Panc1 (cell line): ENCODE measurements around the gene MIXL1. TPM values are rescaled to one million over a fixed set of nuclear protein-coding genes. Genes with fewer than 3 reads are reported as not detected.

Source experiments
- ATAC-seq: fragments of 200-7000 bp; cut with Tn5 transposase; 2 replicates; pipeline ENCODE4 v1.9.1; 2020; ENCODE audit warnings: mild to moderate bottlenecking, moderate library complexity
- BruUV-seq: library from RNA; stranded (reverse); fragments of 400-500 nt; replicated peaks from 2 replicates; lab custom pipeline; 2021; lab: Mats Ljungman, UMichigan
- CTCF ChIA-PET: fragments of 300-600 bp; sonication (Branson Sonifier 250); formaldehyde crosslinking; loops from one replicate; lab custom pipeline; 2022; ENCODE audit warnings: antibody characterized with exemption; lab: Charles Lee
- POLR2A ChIA-PET: fragments of 300-600 bp; sonication (Branson Sonifier 250); formaldehyde crosslinking; loops from one replicate; lab custom pipeline; 2022; ENCODE audit warnings: antibody characterized with exemption; lab: Charles Lee
- DNase-seq: peaks from one replicate; pipeline ENCODE4 v3.0.0-alpha.2; 2010; ENCODE audit warnings: low read depth, low spot score
- H3K27ac ChIP-seq: 2 replicates; pipeline ENCODE4 v1.5.1; 2011; ENCODE audit warnings: mild to moderate bottlenecking, low read length, inconsistent platforms
- H3K27me3 ChIP-seq: fragments of 200-500 bp; sonication (Bioruptor generic); 2 replicates; pipeline ENCODE4 v1.6.0; 2014; ENCODE audit warnings: low read length, inconsistent platforms; ENCODE audit not compliant: control insufficient read depth, insufficient read depth
- H3K36me3 ChIP-seq: fragments of 200-500 bp; sonication (Bioruptor generic); 2 replicates; pipeline ENCODE4 v1.5.1; 2014; ENCODE audit warnings: inconsistent platforms, mild to moderate bottlenecking, low read length, moderate library complexity; ENCODE audit not compliant: control insufficient read depth, insufficient read depth
- H3K4me1 ChIP-seq: 2 replicates; pipeline ENCODE4 v1.5.1; 2011; ENCODE audit warnings: inconsistent platforms, mild to moderate bottlenecking, low read length, moderate library complexity; ENCODE audit not compliant: control insufficient read depth, insufficient read depth
- H3K4me3 ChIP-seq, 2 experiments: 2 replicates each; pipeline ENCODE4 v1.5.1; 2011 to 2012; ENCODE audit warnings: low read depth in 2 of 2, low read length in 2 of 2, mild to moderate bottlenecking in 2 of 2, inconsistent platforms in 1 of 2, moderate library complexity in 1 of 2
- H3K9me3 ChIP-seq: fragments of 200-500 bp; sonication (Bioruptor generic); 2 replicates; pipeline ENCODE4 v1.5.1; 2014; ENCODE audit warnings: low read depth, mild to moderate bottlenecking, inconsistent platforms, low read length, moderate library complexity; ENCODE audit not compliant: control insufficient read depth, insufficient read depth
- POLR2AphosphoS5 ChIP-seq: IDR thresholded peaks from 2 replicates; pipeline ENCODE4 v1.6.1; 2012; ENCODE audit warnings: mild to moderate bottlenecking, low read depth, low read length, moderate library complexity
- SIN3A ChIP-seq: IDR thresholded peaks from 2 replicates; pipeline ENCODE4 v1.6.1; 2012; ENCODE audit warnings: low read depth, mild to moderate bottlenecking, low read length, moderate library complexity, borderline replicate concordance; ENCODE audit not compliant: insufficient read depth
- TCF7L2 ChIP-seq: IDR thresholded peaks from 2 replicates; pipeline ENCODE4 v1.6.1; 2011; ENCODE audit warnings: mild to moderate bottlenecking, low read depth, low read length, inconsistent platforms
- in situ Hi-C: cut with HindIII; loops from 2 replicates; pipeline ENCODE4 v1.10.0; 2016; ENCODE audit warnings: low sequenced_read_pairs, low pct_unique_long_range_greater_than_20kb
- intact Hi-C: fragments of 100-400 bp; cut with micrococcal nuclease; formaldehyde crosslinking; loops from one replicate; pipeline ENCODE4 v1.10.0; 2022; ENCODE audit not compliant: unreplicated experiment
- total RNA-seq: library from RNA; stranded (reverse); gene quantifications from one replicate; pipeline ENCODE4 v1.2.1, GENCODE V29; 2021; ENCODE audit not compliant: unreplicated experiment
- TF ChIP-seq, protein P1 (sequence below): fragments of 450-650 bp; IDR thresholded peaks from 2 replicates; pipeline ENCODE4 v1.5.1; 2017; ENCODE audit warnings: mild to moderate bottlenecking
- TF ChIP-seq, protein P2 (sequence below), 2 experiments: IDR thresholded peaks; 2 replicates each; pipeline ENCODE4 v1.6.1; 2011 to 2012; ENCODE audit warnings: low read depth in 2 of 2, control low read depth in 1 of 2, low read length in 1 of 2, mild to moderate bottlenecking in 1 of 2, moderate library complexity in 1 of 2; ENCODE audit not compliant: insufficient read depth in 1 of 2

The MIXL1 gene
- total RNA-seq, 1 experiment from 2014 or later, result 0.69 TPM

DNA sequence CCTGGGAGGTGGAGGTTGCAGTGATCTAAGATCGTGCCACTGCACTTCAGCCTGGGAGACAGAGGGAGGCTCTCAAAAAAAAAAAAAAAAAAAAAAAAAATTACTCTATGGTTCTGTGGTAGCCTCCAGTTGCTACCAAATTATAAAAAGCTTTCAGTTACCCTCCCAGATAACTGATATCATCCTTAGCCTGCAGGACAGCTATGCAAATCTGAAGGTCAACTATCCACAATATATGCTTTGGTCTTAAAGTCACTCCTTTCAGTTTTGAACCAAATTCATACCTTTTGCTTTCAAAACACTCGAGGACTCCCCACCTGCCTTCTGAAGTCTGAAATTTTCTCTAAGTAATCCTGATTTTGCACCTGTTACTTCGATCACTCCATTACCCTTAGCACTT is 3.1 kb downstream of the MIXL1 start:
- POLR2A ChIA-PET, result interaction anchor here (0.6 to 0.7 kb wide), 2 partner anchors 143 to 148 kb away, joined by 3 to 6 read pairs; no protein-coding TSS in a partner anchor
- Histone ChIP-seq H3K36me3 (peaks cover 5% of the 10 kb centered on the region; the same call in 1 of the 2 replicates), H3K4me1 (no peaks in the 10 kb centered on the region), H3K27me3 (no peaks in the 10 kb centered on the region), H3K9me3 (no peaks in the 10 kb centered on the region), H3K4me3 (no peak overlapping the region), H3K27ac (no peak overlapping the region)
- BruUV-seq, result no TSS peak
- CTCF ChIA-PET, result no interaction called here
- no peak for DNase-seq
- intact Hi-C loops (no loop called here), in situ Hi-C loops (no loop called here)
- TF ChIP-seq TCF7L2, result no peak
- TF ChIP-seq, protein P1, sequence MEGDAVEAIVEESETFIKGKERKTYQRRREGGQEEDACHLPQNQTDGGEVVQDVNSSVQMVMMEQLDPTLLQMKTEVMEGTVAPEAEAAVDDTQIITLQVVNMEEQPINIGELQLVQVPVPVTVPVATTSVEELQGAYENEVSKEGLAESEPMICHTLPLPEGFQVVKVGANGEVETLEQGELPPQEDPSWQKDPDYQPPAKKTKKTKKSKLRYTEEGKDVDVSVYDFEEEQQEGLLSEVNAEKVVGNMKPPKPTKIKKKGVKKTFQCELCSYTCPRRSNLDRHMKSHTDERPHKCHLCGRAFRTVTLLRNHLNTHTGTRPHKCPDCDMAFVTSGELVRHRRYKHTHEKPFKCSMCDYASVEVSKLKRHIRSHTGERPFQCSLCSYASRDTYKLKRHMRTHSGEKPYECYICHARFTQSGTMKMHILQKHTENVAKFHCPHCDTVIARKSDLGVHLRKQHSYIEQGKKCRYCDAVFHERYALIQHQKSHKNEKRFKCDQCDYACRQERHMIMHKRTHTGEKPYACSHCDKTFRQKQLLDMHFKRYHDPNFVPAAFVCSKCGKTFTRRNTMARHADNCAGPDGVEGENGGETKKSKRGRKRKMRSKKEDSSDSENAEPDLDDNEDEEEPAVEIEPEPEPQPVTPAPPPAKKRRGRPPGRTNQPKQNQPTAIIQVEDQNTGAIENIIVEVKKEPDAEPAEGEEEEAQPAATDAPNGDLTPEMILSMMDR, result no peak
- no peak for TF ChIP-seq POLR2AphosphoS5
- TF ChIP-seq, protein P2, sequence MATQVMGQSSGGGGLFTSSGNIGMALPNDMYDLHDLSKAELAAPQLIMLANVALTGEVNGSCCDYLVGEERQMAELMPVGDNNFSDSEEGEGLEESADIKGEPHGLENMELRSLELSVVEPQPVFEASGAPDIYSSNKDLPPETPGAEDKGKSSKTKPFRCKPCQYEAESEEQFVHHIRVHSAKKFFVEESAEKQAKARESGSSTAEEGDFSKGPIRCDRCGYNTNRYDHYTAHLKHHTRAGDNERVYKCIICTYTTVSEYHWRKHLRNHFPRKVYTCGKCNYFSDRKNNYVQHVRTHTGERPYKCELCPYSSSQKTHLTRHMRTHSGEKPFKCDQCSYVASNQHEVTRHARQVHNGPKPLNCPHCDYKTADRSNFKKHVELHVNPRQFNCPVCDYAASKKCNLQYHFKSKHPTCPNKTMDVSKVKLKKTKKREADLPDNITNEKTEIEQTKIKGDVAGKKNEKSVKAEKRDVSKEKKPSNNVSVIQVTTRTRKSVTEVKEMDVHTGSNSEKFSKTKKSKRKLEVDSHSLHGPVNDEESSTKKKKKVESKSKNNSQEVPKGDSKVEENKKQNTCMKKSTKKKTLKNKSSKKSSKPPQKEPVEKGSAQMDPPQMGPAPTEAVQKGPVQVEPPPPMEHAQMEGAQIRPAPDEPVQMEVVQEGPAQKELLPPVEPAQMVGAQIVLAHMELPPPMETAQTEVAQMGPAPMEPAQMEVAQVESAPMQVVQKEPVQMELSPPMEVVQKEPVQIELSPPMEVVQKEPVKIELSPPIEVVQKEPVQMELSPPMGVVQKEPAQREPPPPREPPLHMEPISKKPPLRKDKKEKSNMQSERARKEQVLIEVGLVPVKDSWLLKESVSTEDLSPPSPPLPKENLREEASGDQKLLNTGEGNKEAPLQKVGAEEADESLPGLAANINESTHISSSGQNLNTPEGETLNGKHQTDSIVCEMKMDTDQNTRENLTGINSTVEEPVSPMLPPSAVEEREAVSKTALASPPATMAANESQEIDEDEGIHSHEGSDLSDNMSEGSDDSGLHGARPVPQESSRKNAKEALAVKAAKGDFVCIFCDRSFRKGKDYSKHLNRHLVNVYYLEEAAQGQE (IDR thresholded peaks at IDR 0.05; ENCODE audit: insufficient read depth in 1 of 2, low read depth in 2 of 2, low read length in 1 of 2), result no peak
- TF ChIP-seq SIN3A, result no peak
- no peak for ATAC-seq

DNA sequence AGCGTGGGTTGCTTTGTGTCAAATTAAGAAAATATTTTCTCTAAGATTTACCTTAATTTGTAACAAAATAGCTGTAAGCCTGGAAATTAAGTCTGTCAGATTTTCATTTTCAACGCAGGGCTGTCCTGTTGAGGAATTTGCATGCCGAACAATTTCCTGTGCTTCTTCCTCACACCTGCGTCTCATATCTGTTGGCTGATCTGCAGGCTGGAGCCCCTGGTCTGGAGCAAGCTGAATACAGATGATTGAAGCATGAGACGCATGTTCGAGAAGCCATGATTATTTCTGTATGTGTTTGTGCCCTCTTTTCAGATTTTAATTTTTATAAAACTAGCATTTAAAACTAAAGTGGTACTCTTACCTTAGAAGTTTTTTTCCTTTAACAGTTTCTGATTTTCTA is 9.8 kb downstream of the MIXL1 start:
- no peak for DNase-seq
- in situ Hi-C loops (no loop called here), intact Hi-C loops (no loop called here)
- Histone ChIP-seq H3K4me1 (no peaks in the 10 kb centered on the region), H3K4me3 (no peak overlapping the region), H3K9me3 (no peaks in the 10 kb centered on the region), H3K27me3 (no peaks in the 10 kb centered on the region), H3K36me3 (peaks cover 13% of the 10 kb centered on the region; the same call in 1 of the 2 replicates), H3K27ac (no peak overlapping the region)
- POLR2A ChIA-PET, result no interaction called here
- BruUV-seq, result no TSS peak
- CTCF ChIA-PET, result no interaction called here
- no peak for ATAC-seq
- TF ChIP-seq, protein P1, result no peak
- TF ChIP-seq, protein P2 (IDR thresholded peaks at IDR 0.05; ENCODE audit: insufficient read depth in 1 of 2, low read depth in 2 of 2, low read length in 1 of 2), result no peak
- TF ChIP-seq TCF7L2 (no peak), SIN3A (no peak)
